Mucosa of rectum (tissue), 2 donors: ENCODE measurements around the gene LIPH.
"Not testable (repeated sequence)": the region's sequence is repeated elsewhere in the genome, so short reads cannot be mapped to it uniquely, and the experiment has no call there.

Experiments used
- H3K27ac ChIP-seq, 2 donors: one replicate each; pipeline ENCODE4 v1.7.0; 2013; ENCODE audit warnings: inconsistent platforms in 2 of 2, low read depth in 2 of 2, low read length in 2 of 2
- H3K27me3 ChIP-seq, 2 donors: one replicate each; pipeline ENCODE4 v1.7.0; 2013; ENCODE audit warnings: low read length in 2 of 2; ENCODE audit not compliant: control insufficient read depth in 2 of 2, insufficient read depth in 2 of 2
- H3K36me3 ChIP-seq, 2 donors: one replicate each; pipeline ENCODE4 v1.7.0; 2013; ENCODE audit warnings: low read length in 2 of 2; ENCODE audit not compliant: control insufficient read depth in 2 of 2, insufficient read depth in 2 of 2
- H3K4me1 ChIP-seq, 2 donors: one replicate each; pipeline ENCODE4 v1.7.0; 2013; ENCODE audit warnings: low read length in 2 of 2, mild to moderate bottlenecking in 1 of 2; ENCODE audit not compliant: control insufficient read depth in 2 of 2, insufficient read depth in 2 of 2
- H3K4me3 ChIP-seq, 2 donors: one replicate each; pipeline ENCODE4 v1.7.0; 2013; ENCODE audit warnings: low read length in 2 of 2
- H3K9ac ChIP-seq, 2 donors: one replicate each; pipeline ENCODE4 v1.7.0; 2013; ENCODE audit warnings: low read length in 2 of 2, low read depth in 1 of 2, mild to moderate bottlenecking in 1 of 2
- H3K9me3 ChIP-seq, 2 donors: one replicate each; pipeline ENCODE4 v1.7.0; 2013; ENCODE audit warnings: low read length in 2 of 2; ENCODE audit not compliant: control insufficient read depth in 2 of 2
- donor health status: healthy.
- donor health status: Normal muscosa, but diverticular disease.

The LIPH gene

DNA sequence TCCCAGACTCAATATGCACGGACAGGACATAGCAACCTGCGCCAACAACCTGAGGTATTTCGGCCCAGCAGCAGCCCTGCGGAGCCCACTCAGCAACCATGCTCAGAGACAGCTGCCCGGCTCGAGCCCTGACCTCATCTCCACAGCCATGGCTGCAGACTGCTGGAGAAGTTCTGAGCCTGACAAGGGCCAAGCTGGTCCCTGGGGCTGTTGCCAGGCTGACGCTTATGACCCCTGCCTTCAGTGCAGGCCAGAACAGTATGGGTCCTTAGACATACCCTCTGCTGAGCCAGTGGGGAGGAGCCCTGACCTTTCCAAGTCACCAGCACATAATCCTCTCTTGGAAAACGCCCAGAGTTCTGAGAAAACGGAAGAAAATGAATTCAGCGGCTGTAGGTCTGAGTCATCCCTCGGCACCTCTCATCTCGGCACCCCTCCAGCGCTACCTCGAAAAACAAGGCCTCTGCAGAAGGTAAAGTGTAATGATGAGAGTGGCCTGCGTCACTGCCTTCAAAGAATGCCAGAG is 79.0 kb downstream of the LIPH start:
- H3K36me3 ChIP-seq: peaks cover 29 to 47% of the 10 kb centered on the region in 2 donors

DNA sequence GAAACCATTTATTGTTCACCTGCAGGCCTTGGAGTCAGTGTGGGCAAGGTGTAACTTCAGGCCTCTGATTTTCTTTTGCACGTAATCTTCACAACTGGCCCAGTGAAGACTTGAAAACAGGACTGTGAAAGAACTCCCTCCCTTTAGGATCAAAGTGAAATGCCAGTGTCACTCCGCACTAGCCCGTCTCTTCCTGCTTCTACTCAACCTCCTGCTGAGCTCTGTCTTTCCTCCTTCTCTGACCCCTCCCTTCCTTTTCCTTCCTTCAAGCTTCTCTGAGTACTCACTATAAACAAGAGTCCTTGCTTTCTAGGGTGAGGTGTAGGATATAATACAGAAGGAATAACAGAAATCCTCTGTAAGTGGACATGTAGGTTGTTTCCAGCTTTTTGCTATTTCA is 82.1 kb downstream of the LIPH start:
- Histone ChIP-seq H3K36me3 (peaks cover 47 to 52% of the 10 kb centered on the region in 2 donors), H3K9ac (no peak overlapping the region), H3K27me3 (no peaks in the 10 kb centered on the region)

More for the DNA sequence above, 79.0 kb downstream of the LIPH start:
- H3K9me3 ChIP-seq: no peaks in the 10 kb centered on the region
- H3K27ac ChIP-seq: no peak overlapping the region
- H3K4me3 ChIP-seq: no peak overlapping the region
- no peaks in the 10 kb centered on the region for H3K27me3 ChIP-seq
- H3K9ac ChIP-seq: no peak overlapping the region
- peaks cover 0 to 4% of the 10 kb centered on the region in 2 donors for H3K4me1 ChIP-seq

DNA sequence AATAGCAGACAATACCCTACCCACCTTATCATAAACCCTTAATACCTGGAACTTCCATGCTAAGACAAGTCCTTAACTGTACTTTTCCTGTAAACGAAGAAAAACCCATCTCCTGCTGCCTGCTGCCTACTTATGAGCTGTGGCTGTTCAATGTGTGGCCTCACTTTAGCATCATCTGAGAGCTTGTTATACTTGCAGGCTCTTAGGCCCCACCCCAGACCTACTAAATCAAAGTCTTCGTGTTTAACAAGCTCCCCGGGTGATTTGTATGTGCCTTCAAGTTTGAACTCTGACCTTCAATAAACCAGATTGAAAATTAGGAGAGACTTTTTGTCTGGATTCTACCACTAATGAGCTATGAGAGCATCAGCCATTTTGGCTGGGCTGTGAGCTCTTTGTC is 82.8 kb downstream of the LIPH start:
- H3K27me3 ChIP-seq: no peaks in the 10 kb centered on the region
- no peaks in the 10 kb centered on the region for H3K9me3 ChIP-seq
- H3K27ac ChIP-seq: no peak overlapping the region
- peaks cover 48 to 51% of the 10 kb centered on the region in 2 donors for H3K36me3 ChIP-seq
- no peaks in the 10 kb centered on the region for H3K4me1 ChIP-seq
- H3K4me3 ChIP-seq: no peak overlapping the region
- no peak overlapping the region for H3K9ac ChIP-seq

More for the DNA sequence above, 82.1 kb downstream of the LIPH start:
- no peaks in the 10 kb centered on the region for H3K9me3 ChIP-seq
- H3K27ac ChIP-seq: no peak overlapping the region
- H3K4me1 ChIP-seq: no peaks in the 10 kb centered on the region
- no peak overlapping the region for H3K4me3 ChIP-seq

DNA sequence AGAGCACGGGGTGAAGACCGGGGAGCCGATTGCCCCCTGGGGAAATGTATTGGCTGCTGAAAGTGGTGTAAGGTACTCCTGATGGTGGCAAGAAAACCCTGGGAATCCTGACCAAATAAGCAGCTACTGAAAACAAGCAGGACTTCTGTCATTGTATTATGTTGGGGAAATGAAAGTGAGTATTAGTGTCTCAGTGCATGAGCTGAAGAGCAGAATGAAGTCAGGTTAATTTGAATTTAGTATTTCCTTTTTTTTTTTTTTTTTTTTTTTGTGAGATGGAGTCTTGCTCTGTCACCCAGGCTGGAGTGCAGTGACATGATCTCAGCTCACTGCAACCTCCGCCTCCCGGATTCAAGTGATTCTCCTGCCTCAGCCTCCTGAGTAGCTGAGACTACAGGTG is 86.3 kb downstream of the LIPH start:
- not testable (repeated sequence) for H3K9ac ChIP-seq, H3K4me3 ChIP-seq, H3K27me3 ChIP-seq, H3K27ac ChIP-seq, H3K4me1 ChIP-seq, H3K9me3 ChIP-seq
- H3K36me3 ChIP-seq: peaks cover 36 to 45% of the 10 kb centered on the region in 2 donors

DNA sequence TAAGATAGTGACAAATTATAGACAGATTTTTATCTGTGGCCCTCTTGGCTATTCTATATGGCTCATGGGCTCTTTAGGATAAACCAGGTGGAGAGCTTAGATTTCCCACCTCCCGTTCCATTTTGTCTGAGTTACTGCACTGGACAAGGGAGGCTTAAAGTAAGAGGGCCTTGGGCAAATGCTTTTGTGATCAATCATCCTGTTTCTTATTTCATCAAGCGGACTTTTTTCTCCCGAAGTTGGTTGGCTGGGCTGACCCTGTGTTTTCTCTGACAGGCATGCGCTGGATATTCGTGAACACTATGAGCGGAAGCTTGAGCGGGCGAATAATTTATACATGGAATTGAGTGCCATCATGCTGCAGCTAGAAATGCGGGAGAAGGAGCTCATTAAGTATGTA is 86.9 kb downstream of the LIPH start:
- no peak overlapping the region for H3K27ac ChIP-seq
- no peaks in the 10 kb centered on the region for H3K4me1 ChIP-seq
- H3K9me3 ChIP-seq: no peaks in the 10 kb centered on the region
- peaks cover 35 to 45% of the 10 kb centered on the region in 2 donors for H3K36me3 ChIP-seq
- no peaks in the 10 kb centered on the region for H3K27me3 ChIP-seq
- no peak overlapping the region for H3K9ac ChIP-seq
- H3K4me3 ChIP-seq: no peak overlapping the region

DNA sequence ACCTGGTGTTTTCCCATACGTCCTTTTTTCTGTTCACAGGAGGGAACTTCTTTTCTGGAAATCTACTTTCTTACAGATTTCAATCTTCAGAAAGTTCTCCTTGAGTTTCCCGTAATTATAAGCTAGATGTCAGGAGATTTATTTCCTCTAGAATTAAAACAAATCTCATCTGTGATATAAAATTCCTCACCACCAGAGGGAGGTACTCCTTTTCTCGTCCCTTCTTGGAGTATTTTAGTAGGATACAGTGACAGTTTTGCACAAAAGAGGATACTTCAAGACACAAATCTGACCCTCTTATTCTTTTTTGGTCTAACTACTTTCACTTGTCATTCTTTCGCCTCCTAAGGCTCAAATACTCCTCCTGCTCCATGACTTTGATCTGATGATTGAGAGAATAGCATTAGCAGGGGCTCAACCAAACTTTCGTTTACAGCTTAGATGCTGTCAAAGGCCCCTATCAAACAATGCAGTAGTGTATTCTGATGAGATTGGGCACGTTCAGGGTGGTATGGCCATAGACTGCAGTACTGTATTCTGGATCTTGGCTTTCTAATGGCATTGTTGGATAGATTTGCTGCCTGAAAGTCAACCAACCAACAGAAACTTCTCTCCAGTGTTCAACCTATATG is 91.6 kb downstream of the LIPH start:
- Histone ChIP-seq H3K9me3 (no peaks in the 10 kb centered on the region), H3K4me1 (no peaks in the 10 kb centered on the region), H3K9ac (no peak overlapping the region), H3K27me3 (no peaks in the 10 kb centered on the region), H3K36me3 (peaks cover 19 to 23% of the 10 kb centered on the region in 2 donors), H3K4me3 (no peak overlapping the region), H3K27ac (no peak overlapping the region)

DNA sequence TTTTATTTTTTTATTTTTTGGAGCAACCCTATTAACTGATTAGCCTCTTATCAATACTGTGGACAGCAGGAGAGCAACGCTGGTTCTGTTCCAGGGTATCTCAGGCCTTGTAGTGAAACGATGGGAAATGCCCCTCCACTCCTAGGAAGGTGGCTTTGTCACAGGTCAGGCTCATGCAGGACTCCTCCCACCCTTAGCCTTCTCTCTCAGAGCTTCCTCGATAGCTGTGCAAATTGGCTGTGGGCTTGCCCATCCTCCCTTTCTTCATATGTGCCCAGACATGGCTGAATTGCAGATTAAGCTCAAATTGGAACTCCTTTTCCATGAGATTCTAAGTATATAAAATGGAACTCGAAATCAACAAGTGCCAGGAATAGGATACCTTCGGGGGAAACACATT is 92.1 kb downstream of the LIPH start:
- Histone ChIP-seq H3K36me3 (peaks cover 16 to 18% of the 10 kb centered on the region in 2 donors), H3K9me3 (no peaks in the 10 kb centered on the region), H3K4me3 (no peak overlapping the region), H3K27me3 (no peaks in the 10 kb centered on the region), H3K9ac (no peak overlapping the region), H3K27ac (no peak overlapping the region), H3K4me1 (no peaks in the 10 kb centered on the region)

DNA sequence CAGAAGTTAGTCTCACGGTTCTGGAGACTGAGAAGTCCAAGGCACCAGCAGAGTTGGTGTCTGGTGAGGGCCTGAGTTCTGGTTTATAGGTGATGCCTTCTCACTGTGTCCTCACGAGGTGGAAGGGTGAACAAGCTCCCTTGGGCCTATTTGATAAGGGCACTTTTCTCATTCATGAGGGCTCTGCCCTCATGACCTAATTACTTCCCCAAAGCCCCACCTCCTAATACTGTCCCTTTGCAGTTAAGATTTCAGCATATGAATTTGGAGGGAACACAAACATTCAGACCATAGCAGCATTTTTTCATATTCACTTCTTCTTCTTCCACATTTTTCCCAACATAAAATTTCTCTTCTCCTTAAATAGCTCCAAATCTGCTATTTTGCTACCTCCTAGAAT is 95.0 kb downstream of the LIPH start:
- Histone ChIP-seq H3K36me3 (peaks cover 12 to 16% of the 10 kb centered on the region in 2 donors), H3K4me3 (no peak overlapping the region), H3K27me3 (no peaks in the 10 kb centered on the region), H3K27ac (no peak overlapping the region), H3K9me3 (no peaks in the 10 kb centered on the region), H3K9ac (no peak overlapping the region), H3K4me1 (no peaks in the 10 kb centered on the region)
